ENCODE data around the gene AFP. TPM values are rescaled to one million over a fixed set of nuclear protein-coding genes. Genes with fewer than 3 reads are reported as not detected.

AFP gene
- total and polyA plus RNA-seq, 2 of the 13 experiments (the other 11 are each of a cell fraction or from before 2014, with no cell fraction given) = 9,434 to 13,105 TPM

DNA sequence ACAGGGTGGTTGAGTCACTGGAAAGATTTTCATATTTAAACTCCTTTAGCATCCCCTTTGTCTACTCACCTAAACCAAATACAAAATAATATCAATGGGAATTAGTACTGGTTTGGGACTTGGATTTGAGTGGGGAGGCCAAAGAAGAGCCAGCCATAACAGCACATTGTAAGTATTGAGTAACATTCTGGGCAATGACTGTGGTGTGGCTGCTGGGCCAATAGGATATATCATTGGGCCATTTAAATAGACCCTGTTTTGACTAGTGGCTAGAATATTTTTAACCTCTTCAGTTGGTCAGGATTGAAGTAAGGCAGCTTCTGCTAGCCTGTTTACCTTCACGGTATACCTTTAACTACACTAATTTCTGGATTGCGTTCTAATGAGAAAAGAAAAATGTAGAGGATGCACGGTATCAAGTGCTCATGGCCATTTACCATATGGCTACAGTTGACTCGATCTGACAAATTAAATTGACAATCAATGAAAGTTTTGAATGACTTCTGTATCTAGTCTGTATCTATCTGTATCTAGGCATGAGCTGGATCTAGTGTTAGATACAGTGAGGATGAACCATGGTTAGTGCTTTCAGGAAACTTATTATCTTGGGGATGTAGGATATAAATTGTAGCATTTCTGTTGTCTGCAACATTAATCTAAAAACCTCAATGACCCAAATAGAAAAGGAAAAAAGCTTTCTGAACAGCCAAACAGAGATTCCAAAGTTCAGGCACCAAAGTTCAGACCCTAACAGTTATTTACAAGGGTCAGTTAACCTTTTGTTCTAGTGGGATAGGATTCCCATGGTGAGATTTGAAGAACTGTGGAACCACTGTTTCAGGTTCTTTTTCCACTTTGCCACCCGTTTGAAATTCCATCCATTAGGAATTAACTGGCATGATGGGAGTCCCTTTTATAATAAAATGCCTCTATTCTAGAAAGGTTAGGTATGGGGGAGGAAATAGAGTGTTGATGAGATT is 38.7 kb upstream of the AFP start (continued):
- TF ChIP-seq, protein P1, sequence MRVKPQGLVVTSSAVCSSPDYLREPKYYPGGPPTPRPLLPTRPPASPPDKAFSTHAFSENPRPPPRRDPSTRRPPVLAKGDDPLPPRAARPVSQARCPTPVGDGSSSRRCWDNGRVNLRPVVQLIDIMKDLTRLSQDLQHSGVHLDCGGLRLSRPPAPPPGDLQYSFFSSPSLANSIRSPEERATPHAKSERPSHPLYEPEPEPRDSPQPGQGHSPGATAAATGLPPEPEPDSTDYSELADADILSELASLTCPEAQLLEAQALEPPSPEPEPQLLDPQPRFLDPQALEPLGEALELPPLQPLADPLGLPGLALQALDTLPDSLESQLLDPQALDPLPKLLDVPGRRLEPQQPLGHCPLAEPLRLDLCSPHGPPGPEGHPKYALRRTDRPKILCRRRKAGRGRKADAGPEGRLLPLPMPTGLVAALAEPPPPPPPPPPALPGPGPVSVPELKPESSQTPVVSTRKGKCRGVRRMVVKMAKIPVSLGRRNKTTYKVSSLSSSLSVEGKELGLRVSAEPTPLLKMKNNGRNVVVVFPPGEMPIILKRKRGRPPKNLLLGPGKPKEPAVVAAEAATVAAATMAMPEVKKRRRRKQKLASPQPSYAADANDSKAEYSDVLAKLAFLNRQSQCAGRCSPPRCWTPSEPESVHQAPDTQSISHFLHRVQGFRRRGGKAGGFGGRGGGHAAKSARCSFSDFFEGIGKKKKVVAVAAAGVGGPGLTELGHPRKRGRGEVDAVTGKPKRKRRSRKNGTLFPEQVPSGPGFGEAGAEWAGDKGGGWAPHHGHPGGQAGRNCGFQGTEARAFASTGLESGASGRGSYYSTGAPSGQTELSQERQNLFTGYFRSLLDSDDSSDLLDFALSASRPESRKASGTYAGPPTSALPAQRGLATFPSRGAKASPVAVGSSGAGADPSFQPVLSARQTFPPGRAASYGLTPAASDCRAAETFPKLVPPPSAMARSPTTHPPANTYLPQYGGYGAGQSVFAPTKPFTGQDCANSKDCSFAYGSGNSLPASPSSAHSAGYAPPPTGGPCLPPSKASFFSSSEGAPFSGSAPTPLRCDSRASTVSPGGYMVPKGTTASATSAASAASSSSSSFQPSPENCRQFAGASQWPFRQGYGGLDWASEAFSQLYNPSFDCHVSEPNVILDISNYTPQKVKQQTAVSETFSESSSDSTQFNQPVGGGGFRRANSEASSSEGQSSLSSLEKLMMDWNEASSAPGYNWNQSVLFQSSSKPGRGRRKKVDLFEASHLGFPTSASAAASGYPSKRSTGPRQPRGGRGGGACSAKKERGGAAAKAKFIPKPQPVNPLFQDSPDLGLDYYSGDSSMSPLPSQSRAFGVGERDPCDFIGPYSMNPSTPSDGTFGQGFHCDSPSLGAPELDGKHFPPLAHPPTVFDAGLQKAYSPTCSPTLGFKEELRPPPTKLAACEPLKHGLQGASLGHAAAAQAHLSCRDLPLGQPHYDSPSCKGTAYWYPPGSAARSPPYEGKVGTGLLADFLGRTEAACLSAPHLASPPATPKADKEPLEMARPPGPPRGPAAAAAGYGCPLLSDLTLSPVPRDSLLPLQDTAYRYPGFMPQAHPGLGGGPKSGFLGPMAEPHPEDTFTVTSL (CRISPR knock-in tag; IDR thresholded peaks at IDR 0.05; ENCODE audit: borderline replicate concordance) = peak; percentile 84; the same call in 1 of the 2 replicates
- TF ChIP-seq, protein P2, sequence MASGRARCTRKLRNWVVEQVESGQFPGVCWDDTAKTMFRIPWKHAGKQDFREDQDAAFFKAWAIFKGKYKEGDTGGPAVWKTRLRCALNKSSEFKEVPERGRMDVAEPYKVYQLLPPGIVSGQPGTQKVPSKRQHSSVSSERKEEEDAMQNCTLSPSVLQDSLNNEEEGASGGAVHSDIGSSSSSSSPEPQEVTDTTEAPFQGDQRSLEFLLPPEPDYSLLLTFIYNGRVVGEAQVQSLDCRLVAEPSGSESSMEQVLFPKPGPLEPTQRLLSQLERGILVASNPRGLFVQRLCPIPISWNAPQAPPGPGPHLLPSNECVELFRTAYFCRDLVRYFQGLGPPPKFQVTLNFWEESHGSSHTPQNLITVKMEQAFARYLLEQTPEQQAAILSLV (CRISPR knock-in tag; IDR thresholded peaks at IDR 0.05; ENCODE audit: borderline replicate concordance) = no peak
- TF ChIP-seq RBFOX2 (IDR thresholded peaks at IDR 0.05; ENCODE audit: low read depth, low read length) = peak; percentile 55
- TF ChIP-seq POGZ (CRISPR knock-in tag; IDR thresholded peaks at IDR 0.05) = peak; percentile 60
- TF ChIP-seq FOXJ3 (CRISPR knock-in tag; IDR thresholded peaks at IDR 0.05; ENCODE audit: borderline replicate concordance) = peak; percentile 66; the same call in 1 of the 2 replicates
- TF ChIP-seq BRD4 (CRISPR knock-in tag; IDR thresholded peaks at IDR 0.05) = no peak
- TF ChIP-seq, protein P3, sequence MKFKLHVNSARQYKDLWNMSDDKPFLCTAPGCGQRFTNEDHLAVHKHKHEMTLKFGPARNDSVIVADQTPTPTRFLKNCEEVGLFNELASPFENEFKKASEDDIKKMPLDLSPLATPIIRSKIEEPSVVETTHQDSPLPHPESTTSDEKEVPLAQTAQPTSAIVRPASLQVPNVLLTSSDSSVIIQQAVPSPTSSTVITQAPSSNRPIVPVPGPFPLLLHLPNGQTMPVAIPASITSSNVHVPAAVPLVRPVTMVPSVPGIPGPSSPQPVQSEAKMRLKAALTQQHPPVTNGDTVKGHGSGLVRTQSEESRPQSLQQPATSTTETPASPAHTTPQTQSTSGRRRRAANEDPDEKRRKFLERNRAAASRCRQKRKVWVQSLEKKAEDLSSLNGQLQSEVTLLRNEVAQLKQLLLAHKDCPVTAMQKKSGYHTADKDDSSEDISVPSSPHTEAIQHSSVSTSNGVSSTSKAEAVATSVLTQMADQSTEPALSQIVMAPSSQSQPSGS (CRISPR knock-in tag; IDR thresholded peaks at IDR 0.05) = no peak
- peak; percentile 82 for TF ChIP-seq ASH2L (IDR thresholded peaks at IDR 0.05; ENCODE audit: insufficient read length, low read depth, low read length)
- TF ChIP-seq ZNF878 (CRISPR knock-in tag; IDR thresholded peaks at IDR 0.05) = 0 out of 2 replicates have a peak, but pooled peaks have one; percentile 42
- TF ChIP-seq, protein P4, sequence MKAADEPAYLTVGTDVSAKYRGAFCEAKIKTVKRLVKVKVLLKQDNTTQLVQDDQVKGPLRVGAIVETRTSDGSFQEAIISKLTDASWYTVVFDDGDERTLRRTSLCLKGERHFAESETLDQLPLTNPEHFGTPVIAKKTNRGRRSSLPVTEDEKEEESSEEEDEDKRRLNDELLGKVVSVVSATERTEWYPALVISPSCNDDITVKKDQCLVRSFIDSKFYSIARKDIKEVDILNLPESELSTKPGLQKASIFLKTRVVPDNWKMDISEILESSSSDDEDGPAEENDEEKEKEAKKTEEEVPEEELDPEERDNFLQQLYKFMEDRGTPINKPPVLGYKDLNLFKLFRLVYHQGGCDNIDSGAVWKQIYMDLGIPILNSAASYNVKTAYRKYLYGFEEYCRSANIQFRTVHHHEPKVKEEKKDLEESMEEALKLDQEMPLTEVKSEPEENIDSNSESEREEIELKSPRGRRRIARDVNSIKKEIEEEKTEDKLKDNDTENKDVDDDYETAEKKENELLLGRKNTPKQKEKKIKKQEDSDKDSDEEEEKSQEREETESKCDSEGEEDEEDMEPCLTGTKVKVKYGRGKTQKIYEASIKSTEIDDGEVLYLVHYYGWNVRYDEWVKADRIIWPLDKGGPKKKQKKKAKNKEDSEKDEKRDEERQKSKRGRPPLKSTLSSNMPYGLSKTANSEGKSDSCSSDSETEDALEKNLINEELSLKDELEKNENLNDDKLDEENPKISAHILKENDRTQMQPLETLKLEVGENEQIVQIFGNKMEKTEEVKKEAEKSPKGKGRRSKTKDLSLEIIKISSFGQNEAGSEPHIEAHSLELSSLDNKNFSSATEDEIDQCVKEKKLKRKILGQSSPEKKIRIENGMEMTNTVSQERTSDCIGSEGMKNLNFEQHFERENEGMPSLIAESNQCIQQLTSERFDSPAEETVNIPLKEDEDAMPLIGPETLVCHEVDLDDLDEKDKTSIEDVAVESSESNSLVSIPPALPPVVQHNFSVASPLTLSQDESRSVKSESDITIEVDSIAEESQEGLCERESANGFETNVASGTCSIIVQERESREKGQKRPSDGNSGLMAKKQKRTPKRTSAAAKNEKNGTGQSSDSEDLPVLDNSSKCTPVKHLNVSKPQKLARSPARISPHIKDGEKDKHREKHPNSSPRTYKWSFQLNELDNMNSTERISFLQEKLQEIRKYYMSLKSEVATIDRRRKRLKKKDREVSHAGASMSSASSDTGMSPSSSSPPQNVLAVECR (CRISPR knock-in tag; IDR thresholded peaks at IDR 0.05; ENCODE audit: borderline replicate concordance) = 0 out of 2 replicates have a peak, but pooled peaks have one; percentile 15
- TF ChIP-seq FOXP1 (IDR thresholded peaks at IDR 0.05) = no peak
- peak; percentile 67; the same call in 1 of the 2 replicates for TF ChIP-seq FOXP1 (CRISPR knock-in tag; IDR thresholded peaks at IDR 0.05)
